Measurements from ENCODE around the gene WDR88.

DNA sequence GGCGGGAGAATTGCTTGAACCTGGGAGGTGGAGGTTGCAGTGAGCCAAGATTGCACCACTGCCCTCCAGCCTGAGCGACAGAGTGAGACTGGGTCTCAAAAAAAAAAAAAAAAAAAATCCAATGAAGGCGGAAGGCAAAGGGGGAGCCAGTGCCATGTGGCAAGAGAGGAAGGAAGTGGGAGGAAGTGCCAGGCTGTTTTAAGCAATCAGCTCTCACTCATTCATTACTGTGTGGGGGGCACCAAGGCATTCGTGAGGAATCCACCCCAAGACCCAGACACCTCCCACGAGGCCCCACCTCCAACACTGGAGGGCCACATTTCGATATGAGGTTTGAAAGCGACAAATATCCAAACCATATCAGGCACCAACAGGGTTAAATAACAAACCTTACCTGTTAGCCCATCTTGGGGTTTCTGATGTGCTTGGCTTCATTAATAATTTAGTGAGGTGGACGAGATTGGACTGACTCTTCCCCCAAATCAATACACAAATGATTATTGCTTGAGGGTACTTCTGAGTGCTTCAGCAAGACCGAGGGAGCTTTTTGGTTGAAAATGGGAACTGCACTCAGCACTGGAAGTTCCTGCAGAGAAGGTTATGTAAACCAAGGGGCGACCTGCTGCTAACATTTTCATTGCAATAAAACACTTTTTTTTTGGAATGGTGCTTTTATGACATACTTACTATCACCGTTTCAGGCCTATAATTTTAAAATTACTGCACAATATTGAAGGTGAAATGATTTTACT, 54.7 kb downstream of the WDR88 start:
- TF ChIP-seq POLR2AphosphoS5 (IDR thresholded peaks at IDR 0.05) (no peak), POLR2A (IDR thresholded peaks at IDR 0.05) (no peak), EP300 (IDR thresholded peaks at IDR 0.05; ENCODE audit: low read depth) (no peak)
- TF ChIP-seq, protein P1, sequence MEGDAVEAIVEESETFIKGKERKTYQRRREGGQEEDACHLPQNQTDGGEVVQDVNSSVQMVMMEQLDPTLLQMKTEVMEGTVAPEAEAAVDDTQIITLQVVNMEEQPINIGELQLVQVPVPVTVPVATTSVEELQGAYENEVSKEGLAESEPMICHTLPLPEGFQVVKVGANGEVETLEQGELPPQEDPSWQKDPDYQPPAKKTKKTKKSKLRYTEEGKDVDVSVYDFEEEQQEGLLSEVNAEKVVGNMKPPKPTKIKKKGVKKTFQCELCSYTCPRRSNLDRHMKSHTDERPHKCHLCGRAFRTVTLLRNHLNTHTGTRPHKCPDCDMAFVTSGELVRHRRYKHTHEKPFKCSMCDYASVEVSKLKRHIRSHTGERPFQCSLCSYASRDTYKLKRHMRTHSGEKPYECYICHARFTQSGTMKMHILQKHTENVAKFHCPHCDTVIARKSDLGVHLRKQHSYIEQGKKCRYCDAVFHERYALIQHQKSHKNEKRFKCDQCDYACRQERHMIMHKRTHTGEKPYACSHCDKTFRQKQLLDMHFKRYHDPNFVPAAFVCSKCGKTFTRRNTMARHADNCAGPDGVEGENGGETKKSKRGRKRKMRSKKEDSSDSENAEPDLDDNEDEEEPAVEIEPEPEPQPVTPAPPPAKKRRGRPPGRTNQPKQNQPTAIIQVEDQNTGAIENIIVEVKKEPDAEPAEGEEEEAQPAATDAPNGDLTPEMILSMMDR (IDR thresholded peaks at IDR 0.05): no peak

All from transverse colon (tissue), 4 donors.